HEK293 (cell line): Measurements from ENCODE around the gene FILIP1L.

Source experiments
- CTCF ChIA-PET: fragments of 350-600 bp; formaldehyde crosslinking; extraction: SDS; loops from one replicate; lab custom pipeline; 2021; ENCODE audit warnings: antibody characterized with exemption; lab: Yijun Ruan, JAX
- POLR2A ChIA-PET: fragments of 300-600 bp; formaldehyde crosslinking; extraction: SDS; loops from one replicate; lab custom pipeline; 2020; ENCODE audit warnings: antibody characterized with exemption, inconsistent platforms; lab: Yijun Ruan, JAX
- H3K27ac ChIP-seq: fragments of 200-500 bp; sonication (Bioruptor generic); 2 replicates; pipeline ENCODE4 v1.5.1; 2014; ENCODE audit warnings: low read depth, low read length, control low read depth, inconsistent platforms; ENCODE audit errors: extremely low read depth
- H3K36me3 ChIP-seq, 2 experiments: fragments of 200-500 bp in 1 of 2; sonication (Bioruptor generic) in 1 of 2; 1 replicate in 1 of 2; 2 replicates in 1 of 2; pipeline ENCODE4 v1.5.1; 2014 to 2017; ENCODE audit warnings: inconsistent platforms in 2 of 2, low read length in 2 of 2; ENCODE audit not compliant: control insufficient read depth in 2 of 2, insufficient read depth in 1 of 2
- H3K4me1 ChIP-seq: fragments of 200-500 bp; sonication (Bioruptor generic); 2 replicates; pipeline ENCODE4 v1.5.1; 2014; ENCODE audit warnings: mild to moderate bottlenecking, low read length, inconsistent platforms; ENCODE audit not compliant: control insufficient read depth, insufficient read depth
- H3K4me3 ChIP-seq: 2 replicates; pipeline ENCODE4 v1.5.1; 2011; ENCODE audit warnings: low read depth, mild to moderate bottlenecking, control low read depth, low read length, moderate library complexity
- H3K9me3 ChIP-seq: fragments of 200-500 bp; sonication (Bioruptor generic); 2 replicates; pipeline ENCODE4 v1.5.1; 2014; ENCODE audit warnings: low read depth, low read length, inconsistent platforms; ENCODE audit not compliant: control insufficient read depth, insufficient read depth
- BCL11B ChIP-seq: fragments of 450-650 bp; formaldehyde crosslinking; IDR thresholded peaks from 2 replicates; pipeline ENCODE4 v1.5.1; 2016; ENCODE audit warnings: low read depth, missing biosample characterization, missing genetic modification characterization
- HOXD13 ChIP-seq: sonication (generic); formaldehyde crosslinking; IDR thresholded peaks from 2 replicates; pipeline ENCODE4 v1.8.0; 2022; ENCODE audit warnings: missing genetic modification reagents, borderline replicate concordance
- KLF1 ChIP-seq: fragments of 450-650 bp; formaldehyde crosslinking; IDR thresholded peaks from 2 replicates; pipeline ENCODE4 v1.5.1; 2016; ENCODE audit warnings: missing biosample characterization, missing genetic modification characterization
- KLF16 ChIP-seq: fragments of 450-650 bp; formaldehyde crosslinking; IDR thresholded peaks from 2 replicates; pipeline ENCODE4 v1.5.1; 2017; ENCODE audit warnings: missing biosample characterization, missing genetic modification characterization
- KLF7 ChIP-seq: fragments of 450-650 bp; formaldehyde crosslinking; IDR thresholded peaks from 2 replicates; pipeline ENCODE4 v1.5.1; 2016; ENCODE audit warnings: missing biosample characterization, missing genetic modification characterization, borderline replicate concordance
- RBAK ChIP-seq: fragments of 450-650 bp; formaldehyde crosslinking; IDR thresholded peaks from 2 replicates; pipeline ENCODE4 v1.5.1; 2016; ENCODE audit warnings: missing biosample characterization, missing genetic modification characterization
- REPIN1 ChIP-seq: fragments of 450-650 bp; formaldehyde crosslinking; IDR thresholded peaks from 2 replicates; pipeline ENCODE4 v1.5.1; 2017; ENCODE audit warnings: missing biosample characterization, missing genetic modification characterization, low read depth
- TCF7L2 ChIP-seq: IDR thresholded peaks from 2 replicates; pipeline ENCODE4 v1.6.1; 2011; ENCODE audit warnings: low read depth, mild to moderate bottlenecking, inconsistent platforms, low read length, moderate library complexity, borderline replicate concordance
- ZFP69B ChIP-seq: fragments of 450-650 bp; formaldehyde crosslinking; IDR thresholded peaks from 2 replicates; pipeline ENCODE4 v1.5.1; 2016; ENCODE audit warnings: missing biosample characterization, missing genetic modification characterization
- ZIC2 ChIP-seq: fragments of 450-650 bp; formaldehyde crosslinking; IDR thresholded peaks from 2 replicates; pipeline ENCODE4 v1.5.1; 2016; ENCODE audit warnings: missing biosample characterization, missing genetic modification characterization
- ZNF146 ChIP-seq: fragments of 450-650 bp; formaldehyde crosslinking; IDR thresholded peaks from 2 replicates; pipeline ENCODE4 v1.5.1; 2016; ENCODE audit warnings: missing biosample characterization, missing genetic modification characterization
- ZNF174 ChIP-seq: fragments of 450-650 bp; formaldehyde crosslinking; IDR thresholded peaks from 2 replicates; pipeline ENCODE4 v1.5.0; 2017; ENCODE audit warnings: missing biosample characterization, mild to moderate bottlenecking, missing genetic modification characterization
- ZNF175 ChIP-seq: fragments of 450-650 bp; formaldehyde crosslinking; IDR thresholded peaks from 2 replicates; pipeline ENCODE4 v1.5.1; 2016; ENCODE audit warnings: missing biosample characterization, missing genetic modification characterization
- ZNF184 ChIP-seq: fragments of 450-650 bp; IDR thresholded peaks from 2 replicates; pipeline ENCODE4 v1.5.1; 2018; ENCODE audit warnings: missing biosample characterization, mild to moderate bottlenecking, missing genetic modification characterization
- ZNF202 ChIP-seq: fragments of 450-650 bp; formaldehyde crosslinking; IDR thresholded peaks from 2 replicates; pipeline ENCODE4 v1.5.1; 2016; ENCODE audit warnings: missing biosample characterization, missing genetic modification characterization, borderline replicate concordance
- ZNF335 ChIP-seq: fragments of 450-650 bp; formaldehyde crosslinking; conservative IDR thresholded peaks from 2 replicates; pipeline ENCODE4 v1.5.1; 2016; ENCODE audit warnings: missing biosample characterization, missing genetic modification characterization
- ZNF501 ChIP-seq: fragments of 450-650 bp; formaldehyde crosslinking; IDR thresholded peaks from 2 replicates; pipeline ENCODE4 v1.5.1; 2016; ENCODE audit warnings: missing biosample characterization, missing genetic modification characterization
- ZNF549 ChIP-seq: fragments of 450-650 bp; IDR thresholded peaks from 2 replicates; pipeline ENCODE4 v1.5.1; 2018; ENCODE audit warnings: missing biosample characterization, missing genetic modification characterization, mild to moderate bottlenecking, inconsistent platforms, moderate library complexity
- ZNF701 ChIP-seq: fragments of 450-650 bp; formaldehyde crosslinking; IDR thresholded peaks from 2 replicates; pipeline ENCODE4 v1.5.1; 2016; ENCODE audit warnings: missing biosample characterization, missing genetic modification characterization
- ZNF76 ChIP-seq: fragments of 450-650 bp; formaldehyde crosslinking; IDR thresholded peaks from 2 replicates; pipeline ENCODE4; 2016; ENCODE audit warnings: low read depth, missing biosample characterization, missing genetic modification characterization, borderline replicate concordance

FILIP1L gene

GRCh38 chr3:99982650-99983049, 131.7 kb downstream of the FILIP1L start:
- ChIA-PET CTCF (interaction anchor here (0.8 kb wide), 1 partner anchor 15 kb away, joined by 4 read pairs; no protein-coding TSS in a partner anchor), POLR2A (no interaction called here)
- no peak for TF ChIP-seq ZNF174 (tag by site-specific recombination)
- no peak for TF ChIP-seq ZNF175 (tag by site-specific recombination)
- TF ChIP-seq ZNF501 (tag by site-specific recombination) = no peak
- TF ChIP-seq HOXD13 (CRISPR knock-in tag) = no peak
- TF ChIP-seq ZIC2 = no peak
- TF ChIP-seq ZNF202 (tag by site-specific recombination) = no peak
- TF ChIP-seq BCL11B = no peak
- no peak for TF ChIP-seq TCF7L2
- no peak for TF ChIP-seq ZNF701 (tag by site-specific recombination)
- no peak for TF ChIP-seq REPIN1 (tag by site-specific recombination)
- TF ChIP-seq ZFP69B = no peak

GRCh38 chr3:99981138-99981537, 133.2 kb downstream of the FILIP1L start:
- Histone ChIP-seq H3K4me1 (no peaks in the 10 kb centered on the region; the same call in 1 of the 2 replicates), H3K4me3 (no peak overlapping the region)
- CTCF ChIA-PET = no interaction called here

More at GRCh38 chr3:99982650-99983049, 131.7 kb downstream of the FILIP1L start:
- Histone ChIP-seq H3K4me3 (no peak overlapping the region), H3K4me1 (no peaks in the 10 kb centered on the region; the same call in 1 of the 2 replicates), H3K27ac (no peak overlapping the region), H3K36me3 (no peaks in the 10 kb centered on the region), H3K9me3 (no peaks in the 10 kb centered on the region)

GRCh38 chr3:99980606-99981005, 133.7 kb downstream of the FILIP1L start:
- CTCF ChIA-PET = no interaction called here

More at GRCh38 chr3:99981138-99981537, 133.2 kb downstream of the FILIP1L start:
- Histone ChIP-seq H3K27ac (no peak overlapping the region), H3K36me3 (no peaks in the 10 kb centered on the region), H3K9me3 (no peaks in the 10 kb centered on the region)
- no peak for TF ChIP-seq KLF7 (tag by site-specific recombination)
- no peak for TF ChIP-seq ZNF174 (tag by site-specific recombination)
- TF ChIP-seq ZNF549 = no peak
- no peak for TF ChIP-seq KLF16 (tag by site-specific recombination)
- TF ChIP-seq, all 188 proteins: peak for 0
- POLR2A ChIA-PET = no interaction called here

GRCh38 chr3:99978221-99978620, 136.1 kb downstream of the FILIP1L start:
- ChIA-PET POLR2A (no interaction called here), CTCF (no interaction called here)
- no peak for TF ChIP-seq ZNF76
- TF ChIP-seq ZNF146 (tag by site-specific recombination) = 0 out of 2 replicates have a peak, but pooled peaks have one; percentile 19
- no peak for TF ChIP-seq KLF1 (tag by site-specific recombination)
- no peak for TF ChIP-seq ZNF335
- TF ChIP-seq RBAK = no peak
- H3K9me3 ChIP-seq = no peaks in the 10 kb centered on the region
- H3K4me1 ChIP-seq = no peaks in the 10 kb centered on the region
- no peak overlapping the region for H3K4me3 ChIP-seq
- H3K27ac ChIP-seq = no peak overlapping the region
- H3K36me3 ChIP-seq = no peaks in the 10 kb centered on the region

More at GRCh38 chr3:99980606-99981005, 133.7 kb downstream of the FILIP1L start:
- Histone ChIP-seq H3K4me3 (no peak overlapping the region), H3K36me3 (no peaks in the 10 kb centered on the region), H3K4me1 (no peaks in the 10 kb centered on the region; the same call in 1 of the 2 replicates), H3K27ac (no peak overlapping the region), H3K9me3 (no peaks in the 10 kb centered on the region)
- no peak for TF ChIP-seq ZNF184 (tag by site-specific recombination)
- POLR2A ChIA-PET = no interaction called here
